Panc1 (cell line): ENCODE data around the gene CELA2B. TPM values are rescaled to one million over a fixed set of nuclear protein-coding genes. Genes with fewer than 3 reads are reported as not detected.

Experiments used
- ATAC-seq: fragments of 200-7000 bp; cut with Tn5 transposase; 2 replicates; pipeline ENCODE4 v1.9.1; 2020; ENCODE audit warnings: mild to moderate bottlenecking, moderate library complexity
- BruUV-seq: library from RNA; stranded (reverse); fragments of 400-500 nt; replicated peaks from 2 replicates; lab custom pipeline; 2021; lab: Mats Ljungman, UMichigan
- CTCF ChIA-PET: fragments of 300-600 bp; sonication (Branson Sonifier 250); formaldehyde crosslinking; loops from one replicate; lab custom pipeline; 2022; ENCODE audit warnings: antibody characterized with exemption; lab: Charles Lee
- POLR2A ChIA-PET: fragments of 300-600 bp; sonication (Branson Sonifier 250); formaldehyde crosslinking; loops from one replicate; lab custom pipeline; 2022; ENCODE audit warnings: antibody characterized with exemption; lab: Charles Lee
- DNase-seq: peaks from one replicate; pipeline ENCODE4 v3.0.0-alpha.2; 2010; ENCODE audit warnings: low read depth, low spot score
- H3K27ac ChIP-seq: 2 replicates; pipeline ENCODE4 v1.5.1; 2011; ENCODE audit warnings: mild to moderate bottlenecking, low read length, inconsistent platforms
- H3K27me3 ChIP-seq: fragments of 200-500 bp; sonication (Bioruptor generic); 2 replicates; pipeline ENCODE4 v1.6.0; 2014; ENCODE audit warnings: low read length, inconsistent platforms; ENCODE audit not compliant: control insufficient read depth, insufficient read depth
- H3K36me3 ChIP-seq: fragments of 200-500 bp; sonication (Bioruptor generic); 2 replicates; pipeline ENCODE4 v1.5.1; 2014; ENCODE audit warnings: inconsistent platforms, mild to moderate bottlenecking, low read length, moderate library complexity; ENCODE audit not compliant: control insufficient read depth, insufficient read depth
- H3K4me1 ChIP-seq: 2 replicates; pipeline ENCODE4 v1.5.1; 2011; ENCODE audit warnings: inconsistent platforms, mild to moderate bottlenecking, low read length, moderate library complexity; ENCODE audit not compliant: control insufficient read depth, insufficient read depth
- H3K4me3 ChIP-seq, 2 experiments: 2 replicates each; pipeline ENCODE4 v1.5.1; 2011 to 2012; ENCODE audit warnings: low read depth in 2 of 2, low read length in 2 of 2, mild to moderate bottlenecking in 2 of 2, inconsistent platforms in 1 of 2, moderate library complexity in 1 of 2
- H3K9me3 ChIP-seq: fragments of 200-500 bp; sonication (Bioruptor generic); 2 replicates; pipeline ENCODE4 v1.5.1; 2014; ENCODE audit warnings: low read depth, mild to moderate bottlenecking, inconsistent platforms, low read length, moderate library complexity; ENCODE audit not compliant: control insufficient read depth, insufficient read depth
- POLR2AphosphoS5 ChIP-seq: IDR thresholded peaks from 2 replicates; pipeline ENCODE4 v1.6.1; 2012; ENCODE audit warnings: mild to moderate bottlenecking, low read depth, low read length, moderate library complexity
- SIN3A ChIP-seq: IDR thresholded peaks from 2 replicates; pipeline ENCODE4 v1.6.1; 2012; ENCODE audit warnings: low read depth, mild to moderate bottlenecking, low read length, moderate library complexity, borderline replicate concordance; ENCODE audit not compliant: insufficient read depth
- TCF7L2 ChIP-seq: IDR thresholded peaks from 2 replicates; pipeline ENCODE4 v1.6.1; 2011; ENCODE audit warnings: mild to moderate bottlenecking, low read depth, low read length, inconsistent platforms
- in situ Hi-C: cut with HindIII; loops from 2 replicates; pipeline ENCODE4 v1.10.0; 2016; ENCODE audit warnings: low sequenced_read_pairs, low pct_unique_long_range_greater_than_20kb
- intact Hi-C: fragments of 100-400 bp; cut with micrococcal nuclease; formaldehyde crosslinking; loops from one replicate; pipeline ENCODE4 v1.10.0; 2022; ENCODE audit not compliant: unreplicated experiment
- total RNA-seq: library from RNA; stranded (reverse); gene quantifications from one replicate; pipeline ENCODE4 v1.2.1, GENCODE V29; 2021; ENCODE audit not compliant: unreplicated experiment
- TF ChIP-seq, protein P1 (sequence below): fragments of 450-650 bp; IDR thresholded peaks from 2 replicates; pipeline ENCODE4 v1.5.1; 2017; ENCODE audit warnings: mild to moderate bottlenecking
- TF ChIP-seq, protein P2 (sequence below), 2 experiments: IDR thresholded peaks; 2 replicates each; pipeline ENCODE4 v1.6.1; 2011 to 2012; ENCODE audit warnings: low read depth in 2 of 2, control low read depth in 1 of 2, low read length in 1 of 2, mild to moderate bottlenecking in 1 of 2, moderate library complexity in 1 of 2; ENCODE audit not compliant: insufficient read depth in 1 of 2

Gene CELA2B
- total RNA-seq, 1 experiment from 2014 or later, result not detected

GRCh38 chr1:15476927-15477326, 1.0 kb downstream of the CELA2B start:
- intact Hi-C loops, result no loop called here
- no peaks in the 10 kb centered on the region for H3K4me1 ChIP-seq
- no TSS peak for BruUV-seq
- H3K9me3 ChIP-seq, result no peaks in the 10 kb centered on the region
- DNase-seq (no peak), ATAC-seq (no peak)
- no peaks in the 10 kb centered on the region for H3K36me3 ChIP-seq
- H3K4me3 ChIP-seq, result no peak overlapping the region
- no peaks in the 10 kb centered on the region for H3K27me3 ChIP-seq
- CTCF ChIA-PET, result no interaction called here
- in situ Hi-C loops, result no loop called here
- TF ChIP-seq, protein P1, sequence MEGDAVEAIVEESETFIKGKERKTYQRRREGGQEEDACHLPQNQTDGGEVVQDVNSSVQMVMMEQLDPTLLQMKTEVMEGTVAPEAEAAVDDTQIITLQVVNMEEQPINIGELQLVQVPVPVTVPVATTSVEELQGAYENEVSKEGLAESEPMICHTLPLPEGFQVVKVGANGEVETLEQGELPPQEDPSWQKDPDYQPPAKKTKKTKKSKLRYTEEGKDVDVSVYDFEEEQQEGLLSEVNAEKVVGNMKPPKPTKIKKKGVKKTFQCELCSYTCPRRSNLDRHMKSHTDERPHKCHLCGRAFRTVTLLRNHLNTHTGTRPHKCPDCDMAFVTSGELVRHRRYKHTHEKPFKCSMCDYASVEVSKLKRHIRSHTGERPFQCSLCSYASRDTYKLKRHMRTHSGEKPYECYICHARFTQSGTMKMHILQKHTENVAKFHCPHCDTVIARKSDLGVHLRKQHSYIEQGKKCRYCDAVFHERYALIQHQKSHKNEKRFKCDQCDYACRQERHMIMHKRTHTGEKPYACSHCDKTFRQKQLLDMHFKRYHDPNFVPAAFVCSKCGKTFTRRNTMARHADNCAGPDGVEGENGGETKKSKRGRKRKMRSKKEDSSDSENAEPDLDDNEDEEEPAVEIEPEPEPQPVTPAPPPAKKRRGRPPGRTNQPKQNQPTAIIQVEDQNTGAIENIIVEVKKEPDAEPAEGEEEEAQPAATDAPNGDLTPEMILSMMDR, result no peak
- no peak for TF ChIP-seq TCF7L2
- TF ChIP-seq, protein P2, sequence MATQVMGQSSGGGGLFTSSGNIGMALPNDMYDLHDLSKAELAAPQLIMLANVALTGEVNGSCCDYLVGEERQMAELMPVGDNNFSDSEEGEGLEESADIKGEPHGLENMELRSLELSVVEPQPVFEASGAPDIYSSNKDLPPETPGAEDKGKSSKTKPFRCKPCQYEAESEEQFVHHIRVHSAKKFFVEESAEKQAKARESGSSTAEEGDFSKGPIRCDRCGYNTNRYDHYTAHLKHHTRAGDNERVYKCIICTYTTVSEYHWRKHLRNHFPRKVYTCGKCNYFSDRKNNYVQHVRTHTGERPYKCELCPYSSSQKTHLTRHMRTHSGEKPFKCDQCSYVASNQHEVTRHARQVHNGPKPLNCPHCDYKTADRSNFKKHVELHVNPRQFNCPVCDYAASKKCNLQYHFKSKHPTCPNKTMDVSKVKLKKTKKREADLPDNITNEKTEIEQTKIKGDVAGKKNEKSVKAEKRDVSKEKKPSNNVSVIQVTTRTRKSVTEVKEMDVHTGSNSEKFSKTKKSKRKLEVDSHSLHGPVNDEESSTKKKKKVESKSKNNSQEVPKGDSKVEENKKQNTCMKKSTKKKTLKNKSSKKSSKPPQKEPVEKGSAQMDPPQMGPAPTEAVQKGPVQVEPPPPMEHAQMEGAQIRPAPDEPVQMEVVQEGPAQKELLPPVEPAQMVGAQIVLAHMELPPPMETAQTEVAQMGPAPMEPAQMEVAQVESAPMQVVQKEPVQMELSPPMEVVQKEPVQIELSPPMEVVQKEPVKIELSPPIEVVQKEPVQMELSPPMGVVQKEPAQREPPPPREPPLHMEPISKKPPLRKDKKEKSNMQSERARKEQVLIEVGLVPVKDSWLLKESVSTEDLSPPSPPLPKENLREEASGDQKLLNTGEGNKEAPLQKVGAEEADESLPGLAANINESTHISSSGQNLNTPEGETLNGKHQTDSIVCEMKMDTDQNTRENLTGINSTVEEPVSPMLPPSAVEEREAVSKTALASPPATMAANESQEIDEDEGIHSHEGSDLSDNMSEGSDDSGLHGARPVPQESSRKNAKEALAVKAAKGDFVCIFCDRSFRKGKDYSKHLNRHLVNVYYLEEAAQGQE (IDR thresholded peaks at IDR 0.05; ENCODE audit: insufficient read depth in 1 of 2, low read depth in 2 of 2, low read length in 1 of 2), result no peak
- TF ChIP-seq POLR2AphosphoS5, result no peak
- no peak for TF ChIP-seq SIN3A
- H3K27ac ChIP-seq, result no peak overlapping the region
- POLR2A ChIA-PET, result no interaction called here

- Histone ChIP-seq H3K4me3 (no peak overlapping the region), H3K9me3 (no peaks in the 10 kb centered on the region), H3K36me3 (no peaks in the 10 kb centered on the region), H3K27me3 (no peaks in the 10 kb centered on the region), H3K27ac (no peak overlapping the region), H3K4me1 (no peaks in the 10 kb centered on the region)
- POLR2A ChIA-PET, result no interaction called here
- DNase-seq, result no peak
- intact Hi-C loops (no loop called here), in situ Hi-C loops (no loop called here)
- no peak for ATAC-seq
- CTCF ChIA-PET, result no interaction called here
- BruUV-seq, result no TSS peak
- TF ChIP-seq TCF7L2 (no peak), POLR2AphosphoS5 (no peak), SIN3A (no peak)
- TF ChIP-seq, protein P2 (IDR thresholded peaks at IDR 0.05; ENCODE audit: insufficient read depth in 1 of 2, low read depth in 2 of 2, low read length in 1 of 2), result no peak
- TF ChIP-seq, protein P1, result no peak
Measured at GRCh38 chr1:15477646-15478212, 1.8 kb downstream of the CELA2B start.
